HCT116 (cell line): ENCODE results near the gene MATN3. TPM values are rescaled to one million over a fixed set of nuclear protein-coding genes. Genes with fewer than 3 reads are reported as not detected.

Experiments
- ATAC-seq: fragments of 200-7000 bp; cut with Tn5 transposase; 2 replicates; pipeline ENCODE4 v1.9.1; 2020; ENCODE audit warnings: mild to moderate bottlenecking, moderate library complexity
- BruUV-seq: library from RNA; stranded (reverse); fragments of 400-500 nt; replicated peaks from 2 replicates; lab custom pipeline; 2021; lab: Mats Ljungman, UMichigan
- CTCF ChIA-PET: fragments of 300-600 bp; sonication (Branson Sonifier 250); formaldehyde crosslinking; loops from one replicate; lab custom pipeline; 2021; ENCODE audit warnings: antibody characterized with exemption; lab: Charles Lee
- POLR2A ChIA-PET: fragments of 300-600, 350-600 bp; sonication (Branson Sonifier 250); formaldehyde crosslinking; loops from one replicate; lab custom pipeline; 2021; ENCODE audit warnings: antibody characterized with exemption; lab: Charles Lee
- RAD21 ChIA-PET, 2 experiments: fragments of 300-600 bp; sonication (Branson Sonifier 250); formaldehyde crosslinking; loops; one replicate each; lab custom pipeline; 2023; ENCODE audit warnings: low total read pairs in 2 of 2; ENCODE audit not compliant: uncharacterized antibody in 2 of 2, unreplicated experiment in 2 of 2, low non-redundant PET in 1 of 2; lab: Charles Lee
- DNase-seq: peaks from one replicate; pipeline ENCODE4 v3.0.0-alpha.2; 2010; ENCODE audit warnings: low read depth, low spot score
- H2AFZ ChIP-seq: fragments of 200-600 bp; shearing (Covaris generic), sonication (generic); 2 replicates; pipeline ENCODE4 v1.6.1; 2017; ENCODE audit warnings: low read depth, mixed run types, mixed read lengths, antibody characterized with exemption, low read length; ENCODE audit not compliant: poor library complexity, severe bottlenecking
- H3K27ac ChIP-seq: 2 replicates; pipeline ENCODE4 v1.5.1; 2012; ENCODE audit warnings: low read depth, low read length
- H3K27me3 ChIP-seq: fragments of 200-600 bp; sonication (generic); 2 replicates; pipeline ENCODE4 v1.6.1; 2016; ENCODE audit warnings: mixed run types, low read length, mixed read lengths; ENCODE audit not compliant: insufficient read depth
- H3K36me3 ChIP-seq, 2 experiments: fragments of 200-500 bp in 1 of 2; fragments of 200-600 bp in 1 of 2; sonication (Bioruptor generic) in 1 of 2; sonication (generic) in 1 of 2; 2 replicates each; pipeline versions ENCODE4 v1.5.1 to v1.6.1; 2014 to 2016; ENCODE audit warnings: low read length in 2 of 2, inconsistent platforms in 1 of 2, mixed read lengths in 1 of 2, mixed run types in 1 of 2; ENCODE audit not compliant: insufficient read depth in 2 of 2, control insufficient read depth in 1 of 2
- H3K4me1 ChIP-seq, 2 experiments: fragments of 200-600 bp in 1 of 2; sonication (generic) in 1 of 2; 2 replicates each; pipeline versions ENCODE4 v1.5.1 to v1.6.1; 2012 to 2017; ENCODE audit warnings: low read length in 2 of 2, inconsistent platforms in 1 of 2, mild to moderate bottlenecking in 1 of 2, mixed read lengths in 1 of 2, mixed run types in 1 of 2, moderate library complexity in 1 of 2; ENCODE audit not compliant: insufficient read depth in 2 of 2, control insufficient read depth in 1 of 2
- H3K4me2 ChIP-seq: fragments of 200-600 bp; sonication (generic); 2 replicates; pipeline ENCODE4 v1.6.1; 2017; ENCODE audit warnings: mixed run types, low read length, mixed read lengths
- H3K4me3 ChIP-seq, 2 experiments: fragments of 200-600 bp in 1 of 2; sonication (generic) in 1 of 2; replicated peaks in 1 of 2; 2 replicates each; pipeline ENCODE4 v1.5.1; 2011 to 2016; ENCODE audit warnings: low read length in 2 of 2, control low read depth in 1 of 2, low read depth in 1 of 2, mild to moderate bottlenecking in 1 of 2, mixed read lengths in 1 of 2, mixed run types in 1 of 2
- H3K79me2 ChIP-seq: fragments of 200-600 bp; sonication (generic); 2 replicates; pipeline ENCODE4 v1.6.1; 2017; ENCODE audit warnings: mild to moderate bottlenecking, mixed run types, low read length, moderate library complexity, mixed read lengths; ENCODE audit not compliant: insufficient read depth
- H3K9ac ChIP-seq: fragments of 200-600 bp; sonication (generic); 2 replicates; pipeline ENCODE4 v1.6.1; 2016; ENCODE audit warnings: low read length, mixed read lengths
- H3K9me2 ChIP-seq: fragments of 200-600 bp; sonication (generic), shearing (Covaris generic); 2 replicates; pipeline ENCODE4 v1.6.1; 2017; ENCODE audit warnings: mixed run types, mild to moderate bottlenecking, moderate library complexity; ENCODE audit not compliant: insufficient read depth
- H3K9me3 ChIP-seq, 2 experiments: fragments of 200-500 bp in 1 of 2; fragments of 200-600 bp in 1 of 2; sonication (Bioruptor generic) in 1 of 2; sonication (generic) in 1 of 2; 2 replicates each; pipeline ENCODE4 v1.6.1; 2014 to 2017; ENCODE audit warnings: low read length in 2 of 2, mixed read lengths in 2 of 2, inconsistent platforms in 1 of 2, low read depth in 1 of 2, mild to moderate bottlenecking in 1 of 2, mixed run types in 1 of 2, moderate library complexity in 1 of 2; ENCODE audit not compliant: control insufficient read depth in 1 of 2, insufficient read depth in 1 of 2
- H4K20me1 ChIP-seq: fragments of 200-600 bp; sonication (generic), shearing (Covaris generic); 2 replicates; pipeline ENCODE4 v1.6.1; 2017; ENCODE audit warnings: mixed run types, mild to moderate bottlenecking, moderate library complexity; ENCODE audit not compliant: insufficient read depth
- ATF3 ChIP-seq: IDR thresholded peaks from 2 replicates; pipeline ENCODE4 v1.6.1; 2012
- CBX3 ChIP-seq: IDR thresholded peaks from 2 replicates; pipeline ENCODE4 v1.6.1; 2012; ENCODE audit warnings: low read depth
- CEBPB ChIP-seq: IDR thresholded peaks from 2 replicates; pipeline ENCODE4 v1.6.1; 2012; ENCODE audit warnings: low read depth
- EGR1 ChIP-seq: IDR thresholded peaks from 2 replicates; pipeline ENCODE4 v1.6.1; 2012; ENCODE audit warnings: low read depth
- ELF1 ChIP-seq: IDR thresholded peaks from 2 replicates; pipeline ENCODE4 v1.6.1; 2012; ENCODE audit warnings: low read depth, borderline replicate concordance
- EZH2 ChIP-seq: fragments of 200-600 bp; sonication (generic); IDR thresholded peaks from 2 replicates; pipeline ENCODE4 v1.6.1; 2017; ENCODE audit warnings: antibody characterized with exemption, mixed run types
- FOSL1 ChIP-seq: IDR thresholded peaks from 2 replicates; pipeline ENCODE4 v1.6.1; 2012; ENCODE audit warnings: low read depth
- POLR2A ChIP-seq: IDR thresholded peaks from 2 replicates; pipeline ENCODE4 v1.7.0; 2011; ENCODE audit warnings: borderline replicate concordance; ENCODE audit not compliant: insufficient read depth, insufficient read length; ENCODE audit errors: extremely low read depth
- POLR2AphosphoS5 ChIP-seq: IDR thresholded peaks from 2 replicates; pipeline ENCODE4 v1.6.1; 2011; ENCODE audit warnings: mild to moderate bottlenecking, low read depth, low read length, moderate library complexity
- SIN3A ChIP-seq: IDR thresholded peaks from 2 replicates; pipeline ENCODE4 v1.6.1; 2012; ENCODE audit warnings: low read depth
- SP1 ChIP-seq: IDR thresholded peaks from 2 replicates; pipeline ENCODE4 v1.6.1; 2012; ENCODE audit warnings: low read depth
- SRF ChIP-seq: IDR thresholded peaks from 2 replicates; pipeline ENCODE4 v1.6.1; 2012; ENCODE audit warnings: low read depth
- YY1 ChIP-seq: IDR thresholded peaks from 2 replicates; pipeline ENCODE4 v1.6.1; 2011; ENCODE audit warnings: low read length, low read depth, moderate library complexity, mild to moderate bottlenecking; ENCODE audit not compliant: insufficient replicate concordance; ENCODE audit errors: extremely low read depth
- ZBTB33 ChIP-seq: IDR thresholded peaks from 2 replicates; pipeline ENCODE4 v1.6.1; 2011; ENCODE audit warnings: mild to moderate bottlenecking, low read length, moderate library complexity; ENCODE audit not compliant: insufficient replicate concordance; ENCODE audit errors: extremely low read depth
- ZFX ChIP-seq: fragments of 450-650 bp; IDR thresholded peaks from 2 replicates; pipeline ENCODE4 v1.6.1; 2017
- intact Hi-C: fragments of 100-400 bp; cut with micrococcal nuclease; formaldehyde crosslinking; loops from 2 replicates; pipeline ENCODE4 v1.10.0; 2022
- total RNA-seq: library from RNA; stranded (reverse); gene quantifications from one replicate; pipeline ENCODE4 v1.2.1, GENCODE V29; 2021; ENCODE audit not compliant: unreplicated experiment
- TF ChIP-seq, protein P1 (sequence below): IDR thresholded peaks from 2 replicates; pipeline ENCODE4 v1.6.1; 2012

The MATN3 gene
- total RNA-seq, 1 experiment from 2014 or later, result not detected

DNA sequence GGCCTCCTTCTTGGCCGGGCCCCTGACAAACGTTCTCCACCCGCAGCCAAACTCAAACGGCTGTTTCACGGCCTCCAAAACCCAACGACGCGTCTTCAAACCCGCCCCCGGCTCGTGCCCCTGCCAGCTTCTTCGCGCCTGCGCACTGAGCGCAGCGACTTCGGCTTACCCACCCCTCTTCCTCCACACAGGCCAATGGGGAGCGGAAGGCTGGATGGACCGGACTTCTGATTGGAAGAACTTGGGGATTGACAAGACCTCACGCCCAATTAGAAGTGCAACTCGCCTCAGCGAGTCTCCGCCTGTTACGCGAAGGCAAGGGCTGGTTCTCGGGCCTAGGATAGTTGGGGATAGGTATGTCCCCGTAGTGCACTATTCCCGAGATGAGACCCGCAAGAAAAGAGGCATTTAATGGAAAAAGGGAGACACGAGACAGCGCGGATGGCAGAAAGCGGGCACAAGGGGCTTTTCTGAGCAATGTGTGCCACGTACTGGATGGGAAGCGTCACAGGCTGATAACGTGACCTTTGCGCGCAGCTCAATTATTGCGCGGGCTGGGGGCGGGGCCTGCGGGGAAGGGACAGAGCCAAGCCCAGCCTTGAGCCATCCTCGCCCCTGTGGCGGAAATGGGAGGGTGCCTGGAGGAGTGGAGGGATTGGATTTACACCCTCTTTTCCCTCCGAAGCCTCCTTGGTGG, 39.2 kb upstream of the MATN3 start, which contains the start of gene LAPTM4A:
LAPTM4A (minus strand) TSS at position 97 of the 697 bp plus-strand sequence. CDS start 108 bp downstream, outside the sequence.
- ChIA-PET RAD21 (no interaction called here), CTCF (interaction anchor here (0.6 to 1.5 kb wide), 2 partner anchors 36 to 610 kb away, joined by 3 to 16 read pairs; no protein-coding TSS in a partner anchor), POLR2A (interaction anchor here (1.0 to 1.9 kb wide), 5 partner anchors 10 to 42 kb away, joined by 4 to 7 read pairs (median 5); no protein-coding TSS in a partner anchor)
- peaks cover 44% of the 10 kb centered on the region for H3K79me2 ChIP-seq
- ATAC-seq (peak; percentile 96), DNase-seq (peak; percentile 100)
- peak within 1 kb of the TSS; percentile 85 for H3K9ac ChIP-seq
- BruUV-seq, result no TSS peak
- no peaks in the 10 kb centered on the region for H3K9me2 ChIP-seq
- peak within 1 kb of the TSS; percentile 81 for H3K27ac ChIP-seq
- H4K20me1 ChIP-seq, result no peaks in the 10 kb centered on the region
- intact Hi-C loops, result loop anchor here (2.0 kb wide), 1 partner anchor 299 kb away; the partner anchor contains the start of gene PUM2
- H3K27me3 ChIP-seq, result no peaks in the 10 kb centered on the region
- peak; percentile 93 for TF ChIP-seq ZFX
- TF ChIP-seq SP1, result peak; percentile 97
- peak; percentile 42; the same call in 1 of the 2 replicates for TF ChIP-seq CEBPB
- TF ChIP-seq, protein P1, sequence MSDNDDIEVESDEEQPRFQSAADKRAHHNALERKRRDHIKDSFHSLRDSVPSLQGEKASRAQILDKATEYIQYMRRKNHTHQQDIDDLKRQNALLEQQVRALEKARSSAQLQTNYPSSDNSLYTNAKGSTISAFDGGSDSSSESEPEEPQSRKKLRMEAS, result peak; percentile 89
- TF ChIP-seq ZBTB33, result no peak
- TF ChIP-seq EGR1, result peak; percentile 74
- no peak for TF ChIP-seq ELF1
- 0 out of 2 replicates have a peak, but pooled peaks have one; percentile 43 for TF ChIP-seq CBX3
- no peak for TF ChIP-seq ATF3
- peak; percentile 75; the same call in 1 of the 2 replicates for TF ChIP-seq SIN3A
- TF ChIP-seq EZH2, result no peak
- TF ChIP-seq POLR2A, result peak; percentile 59
- peak; percentile 43 for TF ChIP-seq YY1
- peak; percentile 53; the same call in 1 of the 2 replicates for TF ChIP-seq SRF
- TF ChIP-seq FOSL1, result no peak
- TF ChIP-seq POLR2AphosphoS5, result peak; percentile 72
- peak within 1 kb of the TSS; percentile 93 for H2AFZ ChIP-seq
- peaks cover 8 to 22% of the 10 kb centered on the region in 2 experiments for H3K4me1 ChIP-seq
- H3K36me3 ChIP-seq, result no peaks in the 10 kb centered on the region
- peak within 1 kb of the TSS; percentile 83 for H3K4me2 ChIP-seq
- H3K4me3 ChIP-seq, result peak within 1 kb of the TSS; percentile 82 to 85
- no peaks in the 10 kb centered on the region for H3K9me3 ChIP-seq
